Colonic mucosa (tissue), 4 donors: Measurements from ENCODE around the gene GAS7. TPM values are rescaled to one million over a fixed set of nuclear protein-coding genes. Genes with fewer than 3 reads are reported as not detected.

Experiments
- DNase-seq: peaks from one replicate; pipeline ENCODE4 v3.0.0-alpha.2; 2020
- H3K27ac ChIP-seq: fragments of 200-600 bp; one replicate; pipeline ENCODE4 v1.8.0; 2021
- H3K27me3 ChIP-seq: fragments of 200-600 bp; one replicate; pipeline ENCODE4 v1.8.0; 2021
- H3K36me3 ChIP-seq: fragments of 200-600 bp; one replicate; pipeline ENCODE4 v1.8.0; 2021
- H3K4me1 ChIP-seq: fragments of 200-600 bp; one replicate; pipeline ENCODE4 v1.8.0; 2021; ENCODE audit warnings: mild to moderate bottlenecking
- H3K4me3 ChIP-seq: fragments of 200-600 bp; one replicate; pipeline ENCODE4 v1.8.0; 2021
- H3K9ac ChIP-seq, 2 donors: one replicate each; pipeline ENCODE4 v1.7.0; 2013; ENCODE audit warnings: control low read depth in 2 of 2, low read depth in 2 of 2, low read length in 2 of 2
- H3K9me3 ChIP-seq: fragments of 200-600 bp; one replicate; pipeline ENCODE4 v1.8.0; 2021
- intact Hi-C: fragments of 100-400 bp; cut with DNase I; formaldehyde crosslinking; loops from one replicate; pipeline ENCODE4 v1.14.1; 2022
- total RNA-seq, 2 donors: library from RNA; stranded (reverse); fragmentation: NEBNext Ultra II Directional in 1 of 2; extraction: Animal tissue kit (Norgen Biotek cat#: 25700) in 1 of 2; gene quantifications; one replicate each; pipeline ENCODE4 v1.2.1, GENCODE V29; 2021
- TF ChIP-seq, protein P1 (sequence below): fragments of 200-600 bp; IDR thresholded peaks from one replicate; pipeline ENCODE4 v1.8.0; 2022; ENCODE audit warnings: antibody characterized with exemption, mild to moderate bottlenecking
- donor health status: healthy.
- donor health status: DM: no; HTN: no; CAD: no.
- donor health status: DM: no; HTN: no; CAD: no.

Gene GAS7
- total RNA-seq, 2 donors from 2014 or later = 4.7 to 17.0 TPM

GRCh38 chr17:9953492-9953891, 244.9 kb downstream of the GAS7 start:
- intact Hi-C loops = no loop called here
- H3K27ac ChIP-seq = no peak overlapping the region
- H3K9ac ChIP-seq = no peak overlapping the region
- no peaks in the 10 kb centered on the region for H3K4me1 ChIP-seq
- H3K36me3 ChIP-seq = no peaks in the 10 kb centered on the region
- TF ChIP-seq, protein P1, sequence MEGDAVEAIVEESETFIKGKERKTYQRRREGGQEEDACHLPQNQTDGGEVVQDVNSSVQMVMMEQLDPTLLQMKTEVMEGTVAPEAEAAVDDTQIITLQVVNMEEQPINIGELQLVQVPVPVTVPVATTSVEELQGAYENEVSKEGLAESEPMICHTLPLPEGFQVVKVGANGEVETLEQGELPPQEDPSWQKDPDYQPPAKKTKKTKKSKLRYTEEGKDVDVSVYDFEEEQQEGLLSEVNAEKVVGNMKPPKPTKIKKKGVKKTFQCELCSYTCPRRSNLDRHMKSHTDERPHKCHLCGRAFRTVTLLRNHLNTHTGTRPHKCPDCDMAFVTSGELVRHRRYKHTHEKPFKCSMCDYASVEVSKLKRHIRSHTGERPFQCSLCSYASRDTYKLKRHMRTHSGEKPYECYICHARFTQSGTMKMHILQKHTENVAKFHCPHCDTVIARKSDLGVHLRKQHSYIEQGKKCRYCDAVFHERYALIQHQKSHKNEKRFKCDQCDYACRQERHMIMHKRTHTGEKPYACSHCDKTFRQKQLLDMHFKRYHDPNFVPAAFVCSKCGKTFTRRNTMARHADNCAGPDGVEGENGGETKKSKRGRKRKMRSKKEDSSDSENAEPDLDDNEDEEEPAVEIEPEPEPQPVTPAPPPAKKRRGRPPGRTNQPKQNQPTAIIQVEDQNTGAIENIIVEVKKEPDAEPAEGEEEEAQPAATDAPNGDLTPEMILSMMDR = no peak
- no peak overlapping the region for H3K4me3 ChIP-seq
- DNase-seq = no peak
- H3K27me3 ChIP-seq = no peaks in the 10 kb centered on the region
- no peaks in the 10 kb centered on the region for H3K9me3 ChIP-seq

- Histone ChIP-seq H3K27me3 (no peaks in the 10 kb centered on the region), H3K9ac (no peak overlapping the region), H3K4me3 (no peak overlapping the region), H3K27ac (no peak overlapping the region), H3K9me3 (no peaks in the 10 kb centered on the region), H3K36me3 (no peaks in the 10 kb centered on the region), H3K4me1 (no peaks in the 10 kb centered on the region)
- TF ChIP-seq, protein P1 = no peak
- intact Hi-C loops = no loop called here
- no peak for DNase-seq
These were observed 246.6 kb downstream of the GAS7 start for GRCh38 chr17:9951803-9952202.

DNA sequence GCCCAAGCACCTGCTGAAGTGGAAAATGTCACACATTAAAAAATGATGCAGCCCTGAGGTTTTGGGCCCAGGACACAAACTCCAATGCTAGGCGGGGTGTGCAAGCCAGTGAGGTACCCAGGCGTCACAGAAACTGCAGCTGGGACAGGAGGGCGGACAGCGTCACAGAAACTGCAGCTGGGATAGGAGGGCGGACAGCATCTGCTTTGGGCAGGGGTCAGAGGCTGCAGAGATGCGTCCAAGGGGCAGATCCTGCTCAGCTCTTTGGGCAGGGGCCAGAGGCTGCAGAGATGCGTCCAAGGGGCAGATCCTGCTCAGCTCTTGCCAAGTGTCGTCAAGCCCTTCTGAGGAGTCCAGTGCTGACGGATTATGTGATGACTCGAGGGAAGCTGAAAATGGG, 249.5 kb downstream of the GAS7 start:
- no peak overlapping the region for H3K9ac ChIP-seq
- TF ChIP-seq, protein P1 = no peak
- DNase-seq = no peak
- no peak overlapping the region for H3K4me3 ChIP-seq
- H3K27me3 ChIP-seq = no peaks in the 10 kb centered on the region
- no peaks in the 10 kb centered on the region for H3K9me3 ChIP-seq
- no peaks in the 10 kb centered on the region for H3K4me1 ChIP-seq
- no peaks in the 10 kb centered on the region for H3K36me3 ChIP-seq
- intact Hi-C loops = no loop called here
- no peak overlapping the region for H3K27ac ChIP-seq

DNA sequence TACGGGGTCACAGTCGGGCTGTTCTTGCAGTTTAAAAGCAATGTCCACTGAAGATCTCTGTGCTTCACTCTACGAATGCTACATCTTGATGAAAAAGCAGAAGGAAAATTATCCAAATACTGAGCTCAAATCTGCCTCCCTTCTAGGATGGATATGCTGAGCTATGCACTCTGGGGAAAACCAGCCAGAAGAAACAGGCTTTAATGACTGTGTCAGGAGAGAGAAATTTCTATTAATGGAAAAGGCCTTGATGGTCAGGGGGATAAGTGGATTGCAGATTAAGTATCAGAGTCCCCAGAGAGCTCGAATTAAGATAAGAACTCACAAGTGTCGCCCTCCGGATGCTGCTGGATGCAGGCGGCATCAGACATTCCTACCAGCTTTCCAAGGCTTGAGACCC, 253.7 kb downstream of the GAS7 start:
- intact Hi-C loops = no loop called here
- no peaks in the 10 kb centered on the region for H3K36me3 ChIP-seq

DNA sequence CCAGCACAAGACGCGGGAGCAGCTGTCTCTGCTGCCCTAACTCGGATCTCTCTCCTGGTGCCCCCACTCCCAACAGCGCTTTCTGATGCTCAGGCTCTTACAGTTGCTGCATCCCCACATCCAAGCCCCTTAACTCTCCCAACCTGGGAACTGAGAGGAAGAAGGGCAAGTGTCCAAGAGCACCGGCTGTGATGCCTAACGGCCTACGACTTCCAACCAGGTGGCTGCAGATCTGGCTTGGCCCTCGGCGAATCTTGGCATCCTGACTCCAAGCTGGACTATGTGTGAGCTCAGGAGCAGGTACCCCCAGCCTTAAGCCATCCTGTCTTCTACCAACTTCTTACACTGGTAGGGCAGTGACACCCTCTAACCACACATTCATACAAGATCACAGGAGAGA, 255.1 kb downstream of the GAS7 start:
- no peaks in the 10 kb centered on the region for H3K27me3 ChIP-seq
- no peak overlapping the region for H3K9ac ChIP-seq
- DNase-seq = no peak
- no peaks in the 10 kb centered on the region for H3K9me3 ChIP-seq
- TF ChIP-seq, protein P1 = no peak
- no peak overlapping the region for H3K4me3 ChIP-seq
- no peaks in the 10 kb centered on the region for H3K4me1 ChIP-seq
- H3K36me3 ChIP-seq = no peaks in the 10 kb centered on the region
- no peak overlapping the region for H3K27ac ChIP-seq
- intact Hi-C loops = no loop called here

More for the DNA sequence above, 253.7 kb downstream of the GAS7 start:
- Histone ChIP-seq H3K27ac (no peak overlapping the region), H3K4me3 (no peak overlapping the region), H3K27me3 (no peaks in the 10 kb centered on the region), H3K9ac (no peak overlapping the region), H3K9me3 (no peaks in the 10 kb centered on the region), H3K4me1 (no peaks in the 10 kb centered on the region)
- TF ChIP-seq, protein P1 = no peak
- DNase-seq = no peak

GRCh38 chr17:9942885-9943284, 255.5 kb downstream of the GAS7 start:
- Histone ChIP-seq H3K4me1 (no peaks in the 10 kb centered on the region), H3K4me3 (no peak overlapping the region), H3K27me3 (no peaks in the 10 kb centered on the region), H3K36me3 (no peaks in the 10 kb centered on the region), H3K27ac (no peak overlapping the region), H3K9ac (no peak overlapping the region), H3K9me3 (no peaks in the 10 kb centered on the region)
- intact Hi-C loops = no loop called here
- TF ChIP-seq, protein P1 = no peak
- DNase-seq = no peak
